NOMO-1 treated with dmso at 0.1 percent for 144 hours (cell line): ENCODE data around the gene COL4A1.

Experiments used
- DNase-seq: peaks from one replicate; lab custom pipeline; 2025; ENCODE audit not compliant: unreplicated experiment; lab: John Stamatoyannopoulos, UW

Gene COL4A1

GRCh38 chr13:110227416-110227815, 79.5 kb downstream of the COL4A1 start:
- no peak for DNase-seq

DNA sequence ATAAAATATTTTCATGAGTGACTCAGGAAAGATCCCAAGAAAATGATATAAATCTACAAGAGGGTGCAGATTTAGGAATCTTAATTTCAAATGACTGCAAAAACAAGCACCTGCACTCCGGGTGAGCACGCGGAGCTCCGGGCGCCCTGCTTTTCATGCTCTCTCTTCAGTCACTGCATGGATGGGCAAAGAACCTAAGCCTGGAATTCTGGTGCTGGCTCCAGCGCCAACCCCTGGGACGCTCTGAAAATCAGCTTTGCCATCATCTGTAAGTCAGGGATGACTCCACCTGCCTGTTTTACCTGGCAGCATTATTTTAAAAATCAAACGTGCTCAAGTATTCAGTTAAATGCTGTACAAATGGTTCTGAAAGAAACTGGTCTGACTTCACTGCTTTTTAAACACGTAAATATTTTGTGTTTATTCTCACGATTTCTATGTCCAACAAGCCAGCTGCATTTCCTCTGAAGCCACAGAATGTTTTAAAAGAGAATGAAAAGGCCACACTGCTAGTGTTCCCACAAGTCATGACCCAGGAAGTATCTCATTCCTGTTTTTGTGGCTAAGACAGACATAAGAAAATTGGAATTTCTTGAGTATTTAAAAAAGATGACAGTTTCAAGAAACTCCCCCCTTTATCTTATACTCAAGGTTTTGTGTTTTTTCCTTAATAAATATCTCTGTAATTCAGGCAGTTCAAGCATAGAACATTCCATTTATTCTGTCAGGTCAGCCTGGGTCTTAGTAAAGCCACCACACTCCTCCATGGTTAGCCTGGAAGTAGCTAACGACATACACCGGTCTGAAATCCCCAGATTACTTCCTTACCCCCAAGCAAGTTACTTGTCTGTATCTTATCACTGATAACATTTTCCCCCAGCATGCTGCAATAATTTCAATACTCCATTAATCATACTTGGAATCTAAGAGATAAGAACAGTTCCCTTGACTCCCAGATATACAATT, 81.1 kb downstream of the COL4A1 start:
- DNase-seq: no peak

GRCh38 chr13:110225003-110225402, 82.0 kb downstream of the COL4A1 start:
- no peak for DNase-seq

DNA sequence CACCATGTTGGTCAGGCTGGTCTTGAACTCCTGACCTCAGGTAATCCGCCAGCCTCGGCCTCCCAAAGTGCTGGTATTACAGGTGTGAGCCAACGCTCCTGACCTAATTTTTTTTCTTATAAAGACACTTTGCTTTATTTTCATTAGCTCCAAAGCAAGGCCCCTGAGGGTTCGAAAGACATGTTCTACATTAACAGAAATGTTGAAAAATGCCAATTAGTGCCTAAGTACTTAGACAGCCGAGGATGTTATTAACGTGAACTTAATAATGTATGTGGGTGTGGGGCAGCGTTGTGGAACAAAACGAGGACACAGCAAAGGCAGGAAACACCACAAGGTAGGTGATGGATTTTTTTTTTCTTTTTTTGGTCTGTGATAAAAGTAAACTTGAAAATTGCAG, 82.4 kb downstream of the COL4A1 start:
- no peak for DNase-seq

DNA sequence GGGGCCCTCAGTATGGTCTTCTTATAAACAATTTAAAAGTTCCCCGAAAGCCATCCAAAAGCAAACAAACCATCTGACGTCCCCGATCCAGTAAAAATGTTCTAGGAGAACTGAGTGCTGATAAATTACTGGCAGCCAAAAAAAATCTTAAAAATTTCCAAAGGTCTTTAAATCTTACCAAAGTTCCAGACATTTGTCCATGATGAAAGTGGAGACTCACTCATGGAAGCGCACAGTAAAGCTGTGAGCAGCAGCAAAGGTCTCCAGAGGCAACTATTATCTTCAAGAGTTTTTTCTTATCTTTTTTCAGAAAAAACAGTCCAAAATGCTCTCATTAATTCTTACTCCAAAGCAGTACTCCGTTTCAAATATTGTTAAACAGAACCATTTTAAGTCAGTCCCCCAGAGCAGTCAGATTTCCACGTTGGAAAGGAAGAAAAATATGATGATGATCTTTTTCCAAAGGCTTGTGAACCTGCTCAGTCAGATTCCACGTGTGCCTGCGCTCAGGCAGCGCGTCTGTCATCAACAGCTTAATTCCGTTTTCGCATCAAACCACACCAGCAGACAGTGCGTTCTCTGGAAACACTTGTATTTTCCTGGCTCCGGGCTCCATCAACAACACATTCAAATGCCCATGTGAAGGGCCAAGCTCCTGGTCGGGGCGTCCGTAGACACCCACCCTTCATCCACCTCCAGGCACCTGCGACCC, 85.4 kb downstream of the COL4A1 start:
- no peak for DNase-seq

- DNase-seq: no peak
Observed at GRCh38 chr13:110220471-110220870, 86.5 kb downstream of the COL4A1 start.

- DNase-seq: no peak
Observed at GRCh38 chr13:110218581-110219201, 88.3 kb downstream of the COL4A1 start.

GRCh38 chr13:110217811-110218210, 89.1 kb downstream of the COL4A1 start:
- no peak for DNase-seq

DNA sequence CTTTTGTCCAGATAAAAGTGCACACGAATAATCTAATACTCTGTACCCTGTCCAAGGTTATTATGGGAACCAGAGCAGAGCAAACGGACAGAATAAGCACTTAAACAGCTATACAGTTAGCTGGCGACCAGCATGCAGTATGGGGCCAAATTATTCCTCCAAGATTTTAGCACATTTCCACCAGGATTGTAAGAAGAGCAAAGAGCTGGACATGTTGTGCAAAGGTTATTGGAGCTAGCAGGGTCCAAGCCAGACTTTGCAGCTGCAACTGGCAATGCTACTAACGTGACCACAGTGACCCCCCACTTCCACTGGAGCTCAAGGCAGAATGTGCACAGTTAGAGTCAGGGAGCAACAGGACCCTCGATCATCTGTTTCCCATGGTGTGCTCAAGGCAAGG, 89.9 kb downstream of the COL4A1 start:
- no peak for DNase-seq

DNA sequence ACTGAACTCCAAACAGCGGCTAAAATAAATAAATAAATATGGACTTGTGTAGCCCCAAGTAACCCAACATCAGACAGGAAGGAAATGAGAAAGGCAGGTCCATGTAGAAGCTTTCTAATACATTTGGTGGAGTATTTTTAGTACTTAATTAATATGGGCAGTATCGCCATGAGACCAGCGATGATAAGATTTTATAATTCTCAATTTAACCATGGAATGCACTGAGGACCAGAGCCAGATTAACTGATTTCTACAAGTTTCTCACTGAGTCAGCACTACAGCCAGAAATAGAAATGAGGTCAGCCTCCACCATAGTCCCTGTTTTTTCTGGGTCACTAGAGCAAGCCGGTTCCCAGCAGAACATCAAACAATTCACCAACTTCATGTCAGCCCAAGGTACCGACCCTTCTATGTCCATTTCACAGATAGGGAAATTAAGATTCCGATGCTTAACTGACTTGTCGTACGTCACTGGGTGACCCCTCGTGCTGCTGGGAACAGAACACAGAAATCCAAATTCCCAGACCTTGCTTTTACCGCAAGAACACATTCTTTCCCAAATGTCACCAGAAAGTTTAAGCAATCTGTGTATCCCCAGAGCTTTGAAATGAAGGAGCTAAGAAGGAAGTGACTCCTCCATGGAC, 90.4 kb downstream of the COL4A1 start:
- no peak for DNase-seq

- DNase-seq: no peak
Observed at GRCh38 chr13:110216006-110216397, 91.0 kb downstream of the COL4A1 start.

DNA sequence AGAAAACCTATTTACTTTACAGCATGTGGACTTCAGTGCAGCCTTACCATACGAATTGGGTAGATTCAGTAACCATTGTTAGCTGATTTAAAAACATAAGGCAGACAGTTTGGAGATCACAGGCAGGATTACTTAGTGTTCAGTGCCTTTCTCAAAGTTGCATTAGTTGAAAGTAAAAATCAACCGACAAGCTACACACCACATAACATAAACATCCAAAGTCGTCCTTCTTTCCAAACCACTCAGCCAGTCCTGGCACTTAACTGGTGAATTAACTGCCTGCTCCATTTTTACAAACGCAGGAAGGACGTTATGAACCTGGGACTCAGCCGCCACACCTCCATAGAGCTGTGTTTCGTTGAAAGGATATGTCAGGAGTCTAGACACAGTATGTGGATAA, 91.4 kb downstream of the COL4A1 start:
- DNase-seq: no peak

- no peak for DNase-seq
Observed at GRCh38 chr13:110214637-110215036, 92.3 kb downstream of the COL4A1 start.

DNA sequence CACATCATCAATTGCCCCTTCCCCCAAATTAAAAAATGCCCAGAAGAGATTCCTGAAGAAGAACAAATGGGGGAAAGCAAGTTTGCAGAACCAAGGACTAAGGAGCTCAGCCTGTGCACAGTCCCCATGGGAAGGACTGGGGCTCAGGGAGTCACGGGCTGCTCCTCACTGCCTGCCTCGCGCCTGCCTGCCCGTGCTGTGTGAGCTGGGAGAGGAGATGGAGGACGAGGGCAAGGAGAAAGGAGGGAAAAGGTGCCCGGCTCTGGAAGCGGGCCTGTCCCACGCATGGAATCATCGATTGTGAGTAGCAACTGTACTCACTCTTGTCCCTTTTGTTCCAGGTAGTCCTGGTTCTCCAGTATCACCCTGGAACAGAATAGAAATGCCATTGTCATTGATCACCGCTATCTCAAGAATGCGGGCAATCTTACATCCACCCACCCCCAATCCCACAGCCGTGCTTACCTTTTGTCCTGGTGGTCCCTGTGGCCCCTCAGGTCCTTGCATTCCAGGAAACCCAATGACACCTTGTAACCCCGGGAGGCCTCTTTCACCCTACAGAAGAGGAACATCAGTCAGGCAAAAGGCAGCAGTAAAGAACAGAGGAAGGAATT, 93.4 kb downstream of the COL4A1 start:
- no peak for DNase-seq

DNA sequence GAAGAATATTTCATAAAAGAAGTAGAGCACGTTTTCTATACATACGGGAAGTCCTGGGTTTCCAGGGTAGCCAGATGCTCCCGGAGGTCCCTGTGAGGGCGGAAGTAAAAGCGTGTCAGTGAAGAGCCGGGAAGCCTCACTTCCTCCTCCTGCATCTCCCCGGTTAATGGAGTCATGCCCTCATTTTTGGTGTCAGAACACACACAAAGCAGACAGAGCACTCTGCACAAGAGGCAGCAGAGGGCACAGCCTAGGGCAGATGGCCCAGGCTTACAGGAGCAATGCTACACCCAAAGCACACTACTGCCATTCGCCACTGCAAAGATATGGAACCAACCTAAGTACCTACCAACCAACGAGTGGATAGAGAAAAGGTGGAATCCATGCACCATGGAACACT, 94.4 kb downstream of the COL4A1 start:
- DNase-seq: no peak

GRCh38 chr13:110211735-110212134, 95.2 kb downstream of the COL4A1 start:
- DNase-seq: no peak

- DNase-seq: no peak
Observed at GRCh38 chr13:110211046-110211445, 95.9 kb downstream of the COL4A1 start.

DNA sequence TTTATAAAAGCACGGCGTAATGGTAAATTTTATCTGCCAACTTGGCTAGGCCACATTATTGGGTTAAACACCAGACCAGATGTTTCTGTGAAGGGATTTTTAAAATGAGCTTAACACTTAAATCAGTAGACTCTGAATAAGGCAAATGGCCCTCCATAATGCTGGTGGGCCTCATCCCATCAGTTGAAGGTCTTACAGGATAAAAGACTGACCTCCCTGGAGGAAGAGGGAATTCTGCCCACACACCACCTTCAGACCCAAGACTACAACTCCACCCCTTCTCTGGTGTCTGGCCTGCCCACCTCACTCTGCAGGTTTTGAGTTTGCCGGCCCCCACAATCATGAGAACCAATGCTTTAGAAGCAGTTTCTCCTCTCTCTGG, 96.4 kb downstream of the COL4A1 start:
- DNase-seq: no peak

GRCh38 chr13:110209950-110210603, 96.9 kb downstream of the COL4A1 start:
- no peak for DNase-seq

DNA sequence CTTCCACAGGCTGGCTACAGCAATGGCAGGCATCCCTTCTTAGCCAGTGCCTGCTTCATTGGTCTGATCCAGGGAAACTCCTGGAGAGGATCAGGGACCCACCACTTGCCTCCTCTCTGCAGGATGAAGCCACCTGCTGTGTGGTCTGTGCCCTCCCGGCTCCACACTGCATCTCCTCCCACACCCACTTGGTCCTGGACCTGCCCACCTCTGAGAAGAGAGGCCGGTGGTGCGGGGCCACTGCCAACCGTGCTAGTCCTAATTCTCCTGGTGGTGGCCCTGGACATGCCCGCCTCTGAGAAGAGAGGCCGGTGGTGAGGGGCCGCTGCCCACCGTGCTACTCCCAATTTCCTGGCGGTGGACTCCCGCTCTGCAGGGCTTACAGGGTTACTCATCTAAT, 98.8 kb downstream of the COL4A1 start:
- DNase-seq: no peak
